Hepatocyte (in vitro differentiated cells): Measurements from ENCODE around the gene MORC3. TPM values are rescaled to one million over a fixed set of nuclear protein-coding genes. Genes with fewer than 3 reads are reported as not detected.
"Not testable (repeated sequence)": the region's sequence is repeated elsewhere in the genome, so short reads cannot be mapped to it uniquely, and the experiment has no call there.

Source experiments
- DNase-seq: peaks from one replicate; pipeline ENCODE4 v3.0.0-alpha.2; 2016; ENCODE audit warnings: low spot score
- H2AFZ ChIP-seq: fragments of 200-600 bp; sonication (generic); 2 replicates; pipeline ENCODE4 v1.6.0; 2016; ENCODE audit warnings: antibody characterized with exemption, mild to moderate bottlenecking
- H3K27ac ChIP-seq: fragments of 200-600 bp; sonication (generic); 2 replicates; pipeline ENCODE4 v1.5.1; 2016; ENCODE audit warnings: mild to moderate bottlenecking
- H3K27me3 ChIP-seq: fragments of 200-600 bp; sonication (generic); 2 replicates; pipeline ENCODE4 v1.6.1; 2016
- H3K36me3 ChIP-seq: fragments of 200-600 bp; sonication (generic); replicated peaks from 2 replicates; pipeline ENCODE4 v1.5.1; 2016; ENCODE audit warnings: low read depth; ENCODE audit not compliant: insufficient read depth
- H3K4me1 ChIP-seq: fragments of 200-600 bp; sonication (generic); 2 replicates; pipeline ENCODE4 v1.5.1; 2016; ENCODE audit warnings: mild to moderate bottlenecking, moderate library complexity; ENCODE audit not compliant: insufficient read depth
- H3K4me2 ChIP-seq: fragments of 200-600 bp; sonication (generic); 2 replicates; pipeline ENCODE4 v1.6.0; 2016
- H3K4me3 ChIP-seq: fragments of 200-600 bp; sonication (generic); 2 replicates; pipeline ENCODE4 v1.5.1; 2016; ENCODE audit warnings: mild to moderate bottlenecking
- H3K79me2 ChIP-seq: fragments of 200-600 bp; sonication (generic); 2 replicates; pipeline ENCODE4 v1.6.0; 2017; ENCODE audit warnings: mild to moderate bottlenecking
- H3K9me2 ChIP-seq: fragments of 200-600 bp; sonication (generic); replicated peaks from 2 replicates; pipeline ENCODE4 v1.6.0; 2017; ENCODE audit warnings: mild to moderate bottlenecking; ENCODE audit not compliant: insufficient read depth
- H3K9me3 ChIP-seq: fragments of 200-600 bp; sonication (generic); 2 replicates; pipeline ENCODE4 v1.5.1; 2016; ENCODE audit warnings: low read depth, mild to moderate bottlenecking
- H4K20me1 ChIP-seq: fragments of 200-600 bp; sonication (generic); 2 replicates; pipeline ENCODE4 v1.6.0; 2016; ENCODE audit warnings: mild to moderate bottlenecking; ENCODE audit not compliant: insufficient read depth, poor library complexity, severe bottlenecking
- CTCF ChIP-seq: fragments of 200-600 bp; sonication (generic); IDR thresholded peaks from 2 replicates; pipeline ENCODE4 v1.5.1; 2016; ENCODE audit warnings: antibody characterized with exemption, mild to moderate bottlenecking; ENCODE audit not compliant: poor library complexity
- EZH2 ChIP-seq: fragments of 200-600 bp; sonication (generic); IDR thresholded peaks from 2 replicates; pipeline ENCODE4 v1.6.1; 2016; ENCODE audit warnings: antibody characterized with exemption, mild to moderate bottlenecking, borderline replicate concordance
- EZH2phosphoT487 ChIP-seq: fragments of 200-600 bp; sonication (generic); IDR thresholded peaks from one replicate; pipeline ENCODE4 v1.6.1; 2018; ENCODE audit warnings: antibody characterized with exemption, mild to moderate bottlenecking, low read depth, moderate library complexity; ENCODE audit not compliant: unreplicated experiment, severe bottlenecking
- WGBS: methylation state at CpG from one replicate; pipeline ENCODE4 v1.1.6; 2016; ENCODE audit warnings: low lambda C conversion rate; ENCODE audit errors: missing lambda C conversion rate; 5-methylcytosine and 5-hydroxymethylcytosine counted together
- polyA plus RNA-seq: library from polyadenylated mRNA; unstranded; fragments of >200 nt; fragmentation: Nextera tagmentation; extraction: Ambion mirVana; gene quantifications from 2 replicates; pipeline ENCODE4 v1.2.1, GENCODE V29; 2016
- total RNA-seq: library from RNA; depleted of rRNA; stranded (reverse); fragments of >200 nt; gene quantifications from 2 replicates; pipeline ENCODE4 v1.2.3, GENCODE V29; 2014

The MORC3 gene
- total and polyA plus RNA-seq, 2 experiments from 2014 or later: 10.8 to 32.7 TPM

GRCh38 chr21:36282568-36283230 is 37.3 kb upstream of the MORC3 start:
- no peak overlapping the region for H2AFZ ChIP-seq
- H3K4me2 ChIP-seq: no peak overlapping the region
- no peak overlapping the region for H3K27ac ChIP-seq
- no peaks in the 10 kb centered on the region for H3K4me1 ChIP-seq
- H3K9me3 ChIP-seq: no peaks in the 10 kb centered on the region
- no peaks in the 10 kb centered on the region for H3K79me2 ChIP-seq
- no peaks in the 10 kb centered on the region for H3K27me3 ChIP-seq
- H3K4me3 ChIP-seq: no peak overlapping the region
- no peak for TF ChIP-seq CTCF
- WGBS: 84% methylated on average over 10 of the region's 10 CpGs
- no peaks in the 10 kb centered on the region for H3K9me2 ChIP-seq
- no peaks in the 10 kb centered on the region for H4K20me1 ChIP-seq
- no peak for DNase-seq
- no peaks in the 10 kb centered on the region for H3K36me3 ChIP-seq

- not testable (repeated sequence) for H3K9me3 ChIP-seq, DNase-seq, H3K4me3 ChIP-seq, H3K9me2 ChIP-seq, H3K79me2 ChIP-seq, H3K4me2 ChIP-seq, H3K27me3 ChIP-seq, H3K36me3 ChIP-seq, H3K4me1 ChIP-seq, H3K27ac ChIP-seq, H4K20me1 ChIP-seq, H2AFZ ChIP-seq
- 90% methylated on average over 9 of the region's 9 CpGs for WGBS
Observed at GRCh38 chr21:36283231-36283622, 36.8 kb upstream of the MORC3 start.

GRCh38 chr21:36288651-36289243 is 31.2 kb upstream of the MORC3 start:
- Histone ChIP-seq H3K4me1 (no peaks in the 10 kb centered on the region), H2AFZ (no peak overlapping the region), H3K36me3 (no peaks in the 10 kb centered on the region), H3K79me2 (no peaks in the 10 kb centered on the region), H3K4me3 (no peak overlapping the region), H4K20me1 (no peaks in the 10 kb centered on the region), H3K9me2 (no peaks in the 10 kb centered on the region), H3K9me3 (no peaks in the 10 kb centered on the region), H3K4me2 (peak overlapping the region; percentile 63), H3K27me3 (no peaks in the 10 kb centered on the region), H3K27ac (peak overlapping the region; percentile 72)
- no peak for TF ChIP-seq CTCF
- TF ChIP-seq EZH2: no peak
- TF ChIP-seq EZH2phosphoT487: no peak
- no peak for DNase-seq
- 57% methylated on average over 8 of the region's 8 CpGs for WGBS

- H3K4me3 ChIP-seq: no peak overlapping the region
- H3K4me1 ChIP-seq: no peaks in the 10 kb centered on the region
- TF ChIP-seq EZH2: no peak
- TF ChIP-seq EZH2phosphoT487: no peak
- TF ChIP-seq CTCF: no peak
- no peak overlapping the region for H2AFZ ChIP-seq
- H4K20me1 ChIP-seq: no peaks in the 10 kb centered on the region
- no peak for DNase-seq
- no peaks in the 10 kb centered on the region for H3K9me3 ChIP-seq
- 83% methylated on average over 8 of the region's 8 CpGs for WGBS
- no peaks in the 10 kb centered on the region for H3K9me2 ChIP-seq
- no peaks in the 10 kb centered on the region for H3K36me3 ChIP-seq
- H3K27ac ChIP-seq: no peak overlapping the region
- no peaks in the 10 kb centered on the region for H3K79me2 ChIP-seq
- H3K4me2 ChIP-seq: no peak overlapping the region
- no peaks in the 10 kb centered on the region for H3K27me3 ChIP-seq
Observed at GRCh38 chr21:36291509-36291908, 28.5 kb upstream of the MORC3 start.
